Medulla oblongata (tissue), 1 donor: ENCODE results near the gene EIF2B4.

Experiments
- DNase-seq: peaks from one replicate; pipeline ENCODE4 v3.0.0-alpha.2; 2015; ENCODE audit errors: extremely low spot score

The EIF2B4 gene

DNA sequence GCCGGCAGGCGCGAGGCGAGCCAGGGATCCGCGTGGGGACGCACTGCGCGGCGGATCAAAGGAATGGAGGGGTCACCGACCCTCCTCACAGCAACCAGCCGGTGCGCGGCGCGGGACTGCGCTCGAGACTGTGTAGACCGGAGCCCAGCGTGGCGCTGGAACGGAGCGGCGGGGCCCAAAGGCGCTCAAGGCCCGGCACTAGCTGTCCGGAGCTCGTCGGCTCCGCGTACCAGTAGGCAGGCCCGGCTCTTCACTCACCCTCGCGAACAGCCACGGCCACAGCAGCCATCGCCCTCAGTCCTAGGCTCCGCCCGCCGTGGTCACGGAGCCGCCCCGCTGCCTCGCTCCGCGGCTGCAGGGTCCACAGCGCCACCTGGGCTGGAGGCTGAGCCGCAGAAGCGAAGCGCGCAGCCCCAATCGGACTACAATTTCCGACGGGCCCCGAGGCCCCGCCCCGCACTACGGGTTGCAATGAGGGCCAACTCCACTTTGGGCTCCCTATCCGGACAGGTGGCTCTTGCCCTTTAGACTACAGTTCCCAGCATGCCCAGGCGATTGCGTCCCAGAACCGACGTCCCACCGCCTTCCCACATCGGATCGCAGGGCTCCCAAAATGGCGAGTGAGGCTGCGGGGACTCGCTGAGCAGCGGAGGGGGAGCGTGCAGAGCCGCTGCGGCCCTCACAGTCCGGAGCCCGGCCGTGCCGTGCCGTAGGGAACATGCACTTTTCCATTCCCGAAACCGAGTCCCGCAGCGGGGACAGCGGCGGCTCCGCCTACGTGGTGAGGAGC, at the start of gene EIF2B4, which contains the start of gene SNX17:
Gene EIF2B4 (minus strand): TSS at position 313 of the 790 bp plus-strand sequence. CDS start 24 bp downstream, at position 289.
Gene SNX17 (plus strand): TSS at position 591 of the 790 bp plus-strand sequence. CDS start 128 bp downstream, at position 719.
- DNase-seq: peak; percentile 99

DNA sequence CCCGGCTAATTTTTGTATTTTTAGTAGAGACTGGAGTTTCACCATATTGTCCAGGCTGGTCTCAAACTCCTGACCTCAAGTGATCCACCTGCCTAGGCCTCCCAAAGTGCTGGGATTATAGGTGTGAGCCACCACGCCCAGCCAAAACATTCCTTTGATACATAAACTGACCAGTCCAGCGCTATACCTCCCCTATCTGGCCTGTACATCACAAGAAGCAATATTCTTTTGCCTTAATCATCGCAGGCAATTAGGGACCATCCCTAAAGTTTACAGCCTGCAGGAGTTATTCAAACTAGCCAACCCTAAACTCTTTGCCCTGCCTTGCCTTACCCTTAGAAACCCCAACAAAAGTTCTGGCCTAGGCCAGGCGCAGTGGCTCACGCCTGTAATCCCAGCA, 46.0 kb upstream of the EIF2B4 start:
- no peak for DNase-seq

DNA sequence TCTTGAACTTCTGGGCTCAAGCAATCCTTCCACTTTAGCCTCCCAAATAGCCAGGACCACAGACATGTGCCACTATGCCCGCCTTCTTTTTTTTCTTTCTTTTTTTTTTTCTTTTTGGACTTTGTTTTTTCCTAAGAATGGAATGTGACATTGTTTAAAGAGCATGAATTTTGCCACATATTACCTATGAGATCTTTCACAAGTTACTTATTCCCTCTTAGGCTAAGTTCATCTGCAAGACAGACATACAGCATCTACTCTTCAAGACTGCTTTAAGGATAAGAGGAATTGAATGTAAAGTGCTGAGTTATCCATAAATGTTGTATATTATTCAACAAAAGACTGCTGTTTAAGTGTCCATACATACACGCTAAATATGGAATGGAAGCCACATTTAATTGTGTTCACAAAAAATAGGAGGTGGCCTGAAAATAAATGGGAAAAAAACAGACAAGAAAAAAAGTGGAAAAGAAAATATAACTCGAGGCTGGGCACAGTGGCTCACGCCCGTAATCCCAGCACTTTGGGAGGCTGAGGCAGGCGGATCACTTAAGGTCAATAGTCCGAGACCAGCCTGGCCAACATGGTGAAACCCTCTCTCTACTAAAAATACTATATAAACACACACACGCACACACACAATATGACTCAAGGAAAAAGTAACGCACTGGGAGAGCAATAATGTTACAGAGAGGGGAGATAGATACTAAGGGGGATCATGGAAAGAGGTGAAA, 42.4 kb upstream of the EIF2B4 start:
- DNase-seq: no peak

DNA sequence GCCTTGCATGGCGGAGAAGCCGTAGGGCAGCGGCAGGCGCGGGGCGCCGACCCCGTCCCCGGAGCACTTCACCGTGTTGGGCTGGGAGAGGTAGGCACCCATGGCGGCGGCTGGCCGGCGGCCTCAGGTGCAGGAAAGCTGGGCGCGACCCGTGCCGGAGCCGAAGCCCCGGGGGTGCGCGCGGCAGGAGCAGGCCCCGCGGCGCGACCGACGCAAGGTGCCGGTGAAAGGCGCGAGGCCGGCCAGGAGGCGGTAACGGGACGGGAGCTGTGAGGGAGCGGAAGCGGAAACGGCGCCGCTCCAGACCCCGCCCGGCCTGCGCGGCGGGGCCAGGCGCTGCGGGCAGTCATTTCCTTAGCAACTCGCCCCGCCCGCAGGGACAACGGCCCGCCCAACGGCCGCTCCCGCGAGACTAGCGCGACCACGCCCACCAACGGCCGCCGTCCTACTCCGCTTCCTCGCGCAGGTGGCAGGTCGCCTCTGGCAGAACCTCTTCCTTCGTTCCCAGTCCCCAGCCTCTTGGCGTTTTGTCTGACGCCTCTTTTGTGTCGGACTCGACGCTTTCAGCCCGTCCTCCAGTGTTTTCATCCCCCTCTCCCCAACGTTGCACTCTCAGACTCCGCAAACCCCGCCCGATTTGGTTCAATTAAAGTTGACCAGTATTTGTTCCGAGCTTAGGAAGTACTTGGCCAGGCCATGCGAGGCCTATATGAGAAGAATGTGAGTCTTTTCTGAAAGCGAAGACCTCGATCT, 39.4 kb upstream of the EIF2B4 start, which contains the start of gene PPM1G:
Gene PPM1G (minus strand): TSS at position 271 of the 753 bp plus-strand sequence. CDS start 169 bp downstream, at position 102.
- peak; percentile 96 for DNase-seq

DNA sequence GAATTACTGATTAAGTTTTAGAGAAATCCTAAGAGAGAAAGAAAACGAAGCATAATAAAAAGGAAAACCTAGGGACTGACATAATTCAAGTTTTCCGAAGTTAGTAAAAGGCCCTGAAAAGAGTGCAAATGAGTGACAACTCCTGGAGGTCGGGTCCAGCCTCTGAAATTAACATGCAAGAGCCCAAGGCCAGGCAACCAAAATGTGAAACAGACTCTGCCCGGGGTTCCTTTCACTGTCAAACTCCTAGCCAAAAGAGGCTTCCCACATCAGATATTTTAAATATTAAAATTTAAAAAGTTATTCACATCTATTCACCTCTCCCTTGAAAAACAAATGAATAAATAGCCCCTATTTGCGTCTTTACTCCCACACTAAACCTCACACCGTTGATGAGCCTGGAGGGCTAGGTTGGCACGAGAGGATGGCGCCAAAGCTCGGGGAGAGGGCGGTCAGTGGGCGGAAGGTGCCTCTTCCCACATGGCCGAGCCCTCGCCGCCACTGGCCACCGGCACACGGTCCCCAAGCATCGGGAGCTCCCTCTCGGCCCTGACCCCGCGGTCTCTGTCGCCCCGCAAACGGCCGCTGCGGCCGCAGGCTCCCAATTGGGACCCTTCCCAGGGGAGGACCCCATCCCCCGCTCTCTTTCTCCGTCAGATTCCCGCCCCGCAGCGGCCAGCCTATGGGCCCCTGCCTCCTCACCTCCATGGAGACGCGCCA, 38.6 kb upstream of the EIF2B4 start:
- peak; percentile 12 for DNase-seq

DNA sequence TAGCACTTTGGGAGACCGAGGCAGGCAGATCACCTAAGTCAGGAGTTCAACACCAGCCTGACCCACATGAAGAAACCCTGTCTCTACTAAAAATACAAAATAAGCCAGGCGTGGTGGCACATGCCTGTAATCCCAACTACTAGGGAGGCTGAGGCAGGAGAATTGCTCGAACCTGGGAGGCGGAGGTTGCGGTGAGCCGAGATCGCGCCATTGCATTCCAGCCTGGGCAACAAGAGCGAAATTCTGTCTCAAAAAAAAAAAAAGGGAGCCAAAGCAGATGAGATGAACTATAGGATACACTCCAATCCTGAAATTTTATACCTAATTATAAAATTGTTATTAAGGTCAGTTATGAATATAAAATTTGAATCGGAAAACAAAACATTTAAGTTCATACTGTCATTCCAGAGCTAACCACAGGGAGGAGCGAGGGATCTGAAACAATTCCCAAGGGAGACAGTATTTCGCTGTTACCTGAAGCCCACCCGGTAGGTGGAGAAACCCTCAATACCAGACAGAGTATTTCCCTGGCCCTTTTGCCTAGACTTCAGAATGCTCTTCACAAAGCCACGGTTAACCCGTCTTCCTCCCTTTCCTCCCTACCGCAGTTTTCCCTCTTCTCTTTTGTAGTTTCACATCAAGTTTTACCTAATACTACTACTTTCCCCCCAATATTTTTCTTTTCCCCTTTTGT, 37.8 kb upstream of the EIF2B4 start:
- peak; percentile 23 for DNase-seq

DNA sequence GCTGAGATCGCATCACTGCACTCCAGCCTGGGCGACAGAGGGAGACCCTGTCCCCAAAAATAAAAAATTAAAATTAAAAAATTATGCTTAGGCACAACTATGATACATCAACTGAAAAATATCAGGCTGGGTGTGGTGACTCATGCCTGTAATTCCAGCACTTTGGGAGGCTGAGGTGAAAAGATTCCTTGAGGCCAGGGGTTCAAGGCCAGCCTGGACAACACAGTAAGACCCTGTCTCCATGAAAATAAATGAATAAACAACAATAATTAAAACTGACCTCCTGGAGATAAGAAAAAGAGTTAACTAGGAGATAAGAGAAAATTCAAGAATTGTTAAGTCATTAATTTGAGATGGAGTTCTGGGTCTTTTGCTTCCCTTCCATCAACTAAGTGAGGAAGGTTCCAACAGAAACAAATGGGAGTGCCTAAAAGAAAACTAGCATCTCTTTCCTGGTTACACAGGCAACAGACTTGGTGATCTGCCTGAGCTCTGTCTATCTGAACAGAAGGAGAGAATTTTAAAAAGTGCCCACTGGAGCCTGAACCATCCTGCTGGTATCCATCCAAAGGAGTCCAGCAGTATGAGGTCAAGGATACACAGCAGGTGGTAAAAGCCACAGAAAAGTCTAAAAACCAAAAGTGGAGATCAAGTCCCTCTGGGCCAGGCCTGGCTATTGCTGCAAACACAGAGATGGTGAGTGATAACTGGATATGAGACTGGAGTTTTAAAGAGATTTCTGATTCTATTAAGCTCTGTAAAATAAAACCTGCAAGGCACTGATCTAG, 30.4 kb upstream of the EIF2B4 start:
- DNase-seq: no peak

DNA sequence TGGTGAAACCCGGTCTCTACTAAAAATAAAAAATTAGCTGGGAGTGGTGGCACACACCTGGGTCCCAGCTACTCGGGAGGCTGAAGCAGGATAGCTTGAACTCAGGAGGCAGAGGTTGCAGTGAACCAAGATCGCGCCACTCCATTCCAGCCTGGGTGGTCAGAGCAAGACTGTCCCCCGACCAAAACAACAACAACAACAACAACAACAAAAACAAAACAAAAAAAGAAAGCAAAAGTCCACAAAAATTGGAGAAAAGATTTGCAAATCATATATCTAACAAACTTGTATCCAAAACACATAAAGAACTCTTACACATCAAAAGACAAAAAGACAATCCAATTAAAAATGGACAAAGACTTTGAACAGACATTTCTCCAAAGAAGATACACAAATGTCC, 28.8 kb upstream of the EIF2B4 start:
- no peak for DNase-seq

DNA sequence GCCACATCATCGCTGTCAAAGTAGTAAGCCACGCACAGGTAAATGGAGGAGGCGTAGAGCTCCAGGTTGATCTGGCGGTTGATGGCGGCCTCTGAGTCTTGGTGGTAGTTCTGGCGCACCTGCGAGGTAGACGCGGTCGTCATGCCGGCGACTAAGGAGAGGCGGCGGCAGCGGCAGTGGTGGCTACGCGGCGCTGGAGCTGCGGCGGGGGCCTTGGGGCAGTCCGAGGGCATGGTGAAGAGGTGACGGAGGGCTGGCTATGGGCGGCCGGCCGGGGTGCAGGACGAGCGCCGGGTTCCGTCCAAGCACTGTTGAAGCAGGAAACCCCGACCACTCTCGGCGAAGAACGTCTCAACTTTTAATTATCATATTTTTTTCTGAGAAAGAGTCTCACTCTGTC, 23.1 kb upstream of the EIF2B4 start:
- no peak for DNase-seq

DNA sequence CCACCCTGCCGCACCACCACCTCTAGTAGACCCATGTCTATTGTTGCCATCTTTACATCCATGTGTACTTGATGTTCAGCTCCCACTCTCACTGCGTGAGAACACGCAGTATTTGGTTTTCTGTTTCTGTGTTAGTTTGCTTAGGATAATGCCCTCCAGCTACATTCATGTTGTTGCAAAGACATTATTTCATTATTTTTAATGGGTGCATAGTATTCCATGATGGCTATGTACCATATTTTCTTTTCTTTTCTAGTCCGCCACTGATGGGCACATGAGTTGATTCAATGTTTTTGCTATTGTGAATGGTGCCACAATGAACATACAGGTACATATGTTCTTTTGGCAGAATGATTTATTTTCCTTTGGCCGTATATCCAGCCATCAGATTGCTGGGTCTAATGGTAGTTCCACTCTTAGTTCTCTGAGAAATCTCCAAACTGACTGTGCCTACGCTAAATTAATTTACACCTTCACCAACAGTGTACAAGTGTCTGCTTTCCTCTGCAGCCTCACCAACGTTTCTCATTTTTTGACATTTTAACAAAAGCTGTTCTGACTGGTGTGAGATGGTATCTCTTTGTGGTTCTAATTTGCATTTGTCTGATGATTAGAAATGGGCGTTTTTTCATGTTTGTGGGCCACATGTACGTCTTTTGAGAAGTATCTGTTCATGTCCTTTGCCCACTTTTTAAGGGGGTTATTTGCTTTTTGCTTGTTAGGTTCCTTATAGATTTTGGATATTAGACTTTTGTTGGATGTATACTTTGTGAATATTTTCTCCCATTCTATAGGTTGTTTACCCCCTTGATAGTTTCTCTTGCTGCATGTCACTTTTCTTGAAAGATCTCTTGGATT, 20.9 kb upstream of the EIF2B4 start:
- no peak for DNase-seq

DNA sequence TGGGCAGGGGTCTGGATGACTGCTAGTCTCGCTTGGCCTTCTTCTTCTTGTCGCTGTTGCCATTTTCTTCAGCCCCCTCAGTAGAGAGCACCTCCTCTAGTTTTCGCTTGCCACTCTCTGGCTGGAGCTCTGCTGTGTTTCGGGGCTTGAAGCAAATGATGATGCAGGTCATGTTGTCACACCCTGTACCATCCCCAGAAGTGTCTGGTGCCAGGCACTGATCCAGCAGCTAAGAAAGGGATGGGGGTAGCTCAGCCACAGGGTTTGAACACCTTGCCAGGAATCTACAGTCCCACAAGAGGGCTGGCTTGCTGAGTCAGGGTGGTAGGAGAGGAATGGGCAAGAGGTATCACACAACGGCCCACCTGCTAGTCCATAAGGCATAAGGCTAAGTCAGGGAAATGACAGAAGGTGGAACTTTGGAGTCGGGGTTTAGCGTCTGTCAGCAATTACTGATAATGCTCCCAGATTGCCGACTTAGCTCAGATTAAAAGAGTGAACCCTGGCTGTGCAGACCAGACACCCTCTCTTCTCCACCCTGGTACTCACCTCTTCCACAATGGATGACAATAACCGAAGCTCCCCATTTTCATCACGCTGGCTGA, 11.5 kb upstream of the EIF2B4 start:
- no peak for DNase-seq

DNA sequence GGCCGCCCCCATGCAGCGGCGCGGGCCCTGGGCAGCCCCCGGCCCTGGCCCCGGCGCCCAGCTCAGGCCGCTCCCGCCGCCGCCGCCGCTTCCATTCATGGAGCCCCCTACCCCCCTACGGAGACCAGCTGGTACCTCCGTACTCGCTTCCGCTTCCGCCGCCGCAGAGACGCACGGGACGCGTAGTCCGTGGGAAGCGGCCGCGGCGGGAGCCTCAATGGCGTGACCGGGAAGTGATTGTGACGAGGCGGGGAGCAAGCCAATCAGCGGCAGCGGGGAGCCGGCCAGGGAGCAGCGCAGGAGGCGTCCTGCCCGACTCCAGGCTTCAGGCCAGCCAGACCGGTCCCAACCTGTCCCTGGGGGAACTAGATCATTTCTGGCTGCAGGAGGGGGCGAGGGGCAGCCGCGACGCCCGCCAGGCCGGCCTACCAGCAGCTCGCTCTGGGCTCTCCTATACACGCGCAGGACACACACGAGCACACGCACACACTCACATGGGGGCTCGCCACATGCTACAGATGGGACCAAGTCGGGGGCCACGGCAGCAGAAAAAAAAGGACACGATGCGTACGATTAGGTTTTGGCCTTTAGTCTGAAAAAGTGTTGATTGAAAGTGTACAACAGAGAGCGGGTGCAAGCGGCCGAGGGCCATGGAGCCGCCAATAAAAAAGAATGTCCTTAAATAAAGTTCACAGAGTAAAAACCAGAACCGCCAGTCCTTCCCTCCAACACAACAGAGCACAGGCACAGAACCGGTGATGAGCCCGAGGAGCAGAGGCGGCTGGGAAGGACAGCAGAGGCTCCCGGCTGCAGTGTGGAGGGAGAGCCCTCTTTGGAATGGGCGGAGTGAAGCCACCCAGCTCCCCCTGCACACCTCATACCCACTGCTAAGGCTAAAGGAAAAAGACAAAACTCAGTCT, 10.7 kb upstream of the EIF2B4 start, which contains the start of gene ZNF513:
Gene ZNF513 (minus strand): TSS at position 109 of the 920 bp plus-strand sequence. CDS start 208 bp downstream, outside the sequence.
- peak; percentile 98 for DNase-seq

DNA sequence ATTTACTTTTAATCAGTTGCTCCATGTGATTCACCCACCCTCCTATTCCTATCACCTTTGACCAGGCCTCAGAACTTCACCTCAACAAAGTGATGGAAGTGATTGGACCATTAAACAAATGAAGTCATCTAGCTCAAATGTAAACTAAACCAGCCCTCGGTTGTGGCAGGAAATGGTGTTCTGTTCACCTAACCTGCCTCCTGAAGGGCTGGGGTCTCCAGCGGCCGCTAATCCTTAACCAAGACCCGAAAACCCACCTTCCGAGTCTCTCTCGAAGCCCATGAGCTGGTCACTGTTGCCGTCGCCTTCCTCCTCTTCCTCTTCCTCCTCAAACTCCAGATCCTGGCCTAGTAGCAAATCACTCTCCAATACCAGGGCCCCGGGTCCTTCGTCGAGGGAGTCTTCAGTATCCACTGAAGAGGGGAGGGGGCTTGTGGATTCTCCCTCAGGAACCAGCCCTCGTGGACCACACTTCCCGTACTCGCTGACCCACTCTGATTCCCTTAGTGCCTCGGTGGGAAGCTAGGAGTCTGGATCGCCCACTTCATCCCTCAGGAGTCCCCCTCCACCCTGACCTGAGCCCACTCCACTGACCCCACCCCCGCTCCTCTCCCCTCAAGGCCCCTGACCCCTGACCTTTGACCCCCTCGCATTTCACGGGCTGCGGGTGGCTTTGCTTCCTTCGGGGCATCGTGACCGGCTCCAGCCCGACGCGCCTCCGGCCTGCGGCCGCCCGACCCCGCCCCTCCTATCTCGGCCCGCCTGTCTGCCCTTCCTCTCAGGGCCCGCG, 9.9 kb upstream of the EIF2B4 start:
- peak; percentile 79 for DNase-seq

DNA sequence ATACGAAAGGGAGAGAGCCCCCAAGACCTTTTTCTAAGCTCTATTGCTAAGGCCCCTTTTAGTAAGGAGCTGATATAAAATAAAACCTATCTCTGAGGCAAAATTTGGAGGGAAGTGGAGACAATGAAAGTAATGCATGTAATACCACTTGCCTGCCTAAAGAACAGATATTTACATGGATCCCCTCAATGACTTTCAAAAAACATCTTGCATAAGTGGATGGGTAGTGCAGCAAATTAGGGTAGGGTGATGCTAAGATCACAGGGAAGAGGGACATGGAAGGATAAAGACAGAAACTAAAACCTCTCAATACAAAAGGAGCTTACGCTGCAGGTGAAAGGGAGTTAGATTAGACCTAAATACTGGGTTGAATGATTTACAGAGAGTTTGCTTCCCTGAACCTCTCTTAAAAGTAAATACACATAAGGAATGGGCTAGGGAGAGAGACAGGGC, 9.3 kb upstream of the EIF2B4 start:
- DNase-seq: no peak

DNA sequence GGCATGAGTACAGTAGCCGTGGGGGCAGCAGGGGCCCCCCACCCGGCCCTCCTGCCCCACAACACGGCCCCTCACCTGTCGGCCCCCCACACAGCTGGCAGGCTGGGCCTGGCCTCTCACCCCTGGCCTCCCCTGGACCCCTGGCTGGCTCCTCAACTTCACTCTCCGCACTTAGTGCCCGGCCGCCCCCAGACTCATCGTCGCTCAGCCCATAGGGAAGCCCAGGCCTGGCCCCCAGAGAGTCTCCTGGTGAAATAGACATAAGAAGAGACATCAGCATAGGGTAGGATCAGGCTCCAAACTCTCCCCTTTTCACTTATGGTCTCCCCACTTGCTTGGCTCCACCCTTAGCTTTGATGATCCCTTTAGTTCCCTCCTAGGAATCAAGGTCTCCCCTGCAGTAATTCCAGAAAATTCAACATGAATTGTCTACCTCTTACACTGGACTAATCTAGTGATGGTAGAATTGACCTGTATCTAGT, 8.7 kb upstream of the EIF2B4 start:
- DNase-seq: no peak

DNA sequence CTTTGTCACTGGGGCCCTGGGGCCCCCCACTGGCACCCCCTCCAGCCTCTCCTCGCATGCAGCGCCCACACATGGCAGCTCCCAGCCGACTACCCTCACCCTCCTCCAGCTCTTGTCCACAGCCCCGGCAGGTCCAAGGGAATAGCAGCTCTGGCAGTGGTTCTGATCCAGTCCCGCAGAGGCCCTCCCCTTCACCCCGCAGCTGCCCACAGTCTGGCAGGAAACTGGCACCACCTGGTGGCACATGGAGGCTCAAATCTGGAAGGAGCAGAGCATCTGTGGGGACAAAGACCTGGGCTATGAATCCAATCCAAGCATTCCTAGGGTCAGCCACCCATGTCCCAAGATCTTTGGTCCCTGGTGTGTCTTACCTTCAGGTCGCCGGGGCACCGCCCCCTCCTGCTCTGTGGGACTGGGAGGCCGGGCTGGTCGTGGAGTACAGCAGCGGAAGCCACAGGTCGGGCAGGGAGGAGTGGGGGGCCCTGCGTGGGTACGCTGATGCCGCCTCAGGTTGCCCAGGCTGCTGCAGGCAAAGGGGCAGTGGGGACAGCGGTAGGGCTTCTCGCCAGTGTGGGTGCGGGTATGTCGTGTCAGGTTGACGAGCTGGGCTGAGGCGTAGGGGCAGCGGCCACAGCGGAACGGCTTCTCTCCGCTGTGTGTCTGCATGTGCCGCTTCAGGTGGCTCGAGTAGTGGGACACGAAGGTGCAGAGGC, 8.1 kb upstream of the EIF2B4 start:
- DNase-seq: no peak
